Skin epidermis (tissue), 12 donors: Measurements from ENCODE around the gene CHIA.
"Not testable (repeated sequence)": the region's sequence is repeated elsewhere in the genome, so short reads cannot be mapped to it uniquely, and the experiment has no call there.

ENCODE experiments used
- H3K27ac ChIP-seq, 21 experiments: fragments of 200-600 bp; sonication (generic) in 11 of 21; one replicate each; pipeline ENCODE4 v1.5.0; 2020; ENCODE audit warnings: mild to moderate bottlenecking in 3 of 21, inconsistent platforms in 2 of 21, moderate library complexity in 2 of 21
- H3K4me3 ChIP-seq, 7 experiments: fragments of 200-600 bp; sonication (generic) in 2 of 7; one replicate each; pipeline ENCODE4 v1.5.0; 2020; ENCODE audit warnings: inconsistent platforms in 2 of 7, mild to moderate bottlenecking in 2 of 7, moderate library complexity in 1 of 7

The CHIA gene

DNA sequence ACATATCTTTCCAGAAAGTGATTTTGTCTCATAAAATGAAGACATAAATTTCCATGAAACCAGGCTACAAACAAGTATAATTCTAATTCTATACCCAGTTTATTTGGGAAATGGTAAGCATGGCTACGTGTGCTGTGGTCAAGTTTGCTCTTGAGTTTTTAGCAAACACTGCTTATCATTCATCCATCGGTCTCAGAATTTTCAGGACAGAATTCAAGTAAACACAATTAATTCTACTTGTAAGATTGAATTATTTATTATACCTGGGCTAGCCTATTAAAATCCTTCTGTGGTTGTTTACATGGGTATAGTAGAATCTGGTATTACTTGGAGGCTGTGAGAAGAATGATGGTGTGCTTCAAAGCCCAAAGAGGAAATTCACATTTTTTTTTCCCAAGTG is 68.3 kb downstream of the CHIA start:
- Histone ChIP-seq H3K27ac (no peak overlapping the region), H3K4me3 (no peak overlapping the region)

GRCh38 chr1:111359376-111359775 is 68.7 kb downstream of the CHIA start:
- Histone ChIP-seq H3K4me3 (no peak overlapping the region), H3K27ac (no peak overlapping the region)

DNA sequence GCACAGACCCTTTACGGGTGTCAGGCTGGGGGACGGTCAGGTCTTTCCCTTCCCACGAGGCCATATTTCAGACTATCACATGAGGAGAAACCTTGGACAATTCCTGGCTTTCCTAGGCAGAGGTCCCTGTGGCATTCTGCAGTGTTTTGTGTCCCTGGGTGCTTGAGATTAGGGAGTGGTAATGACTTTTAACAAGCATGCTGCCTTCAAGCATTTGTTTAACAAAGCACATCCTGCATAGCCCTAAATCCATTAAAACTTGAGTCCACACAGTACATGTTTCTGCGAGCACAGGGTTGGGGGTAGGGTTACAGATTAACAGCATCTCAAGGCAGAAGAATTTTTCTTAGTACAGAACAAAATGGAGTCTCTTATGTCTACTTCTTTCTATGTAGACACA is 69.6 kb downstream of the CHIA start:
- not testable (repeated sequence) for H3K27ac ChIP-seq, H3K4me3 ChIP-seq

DNA sequence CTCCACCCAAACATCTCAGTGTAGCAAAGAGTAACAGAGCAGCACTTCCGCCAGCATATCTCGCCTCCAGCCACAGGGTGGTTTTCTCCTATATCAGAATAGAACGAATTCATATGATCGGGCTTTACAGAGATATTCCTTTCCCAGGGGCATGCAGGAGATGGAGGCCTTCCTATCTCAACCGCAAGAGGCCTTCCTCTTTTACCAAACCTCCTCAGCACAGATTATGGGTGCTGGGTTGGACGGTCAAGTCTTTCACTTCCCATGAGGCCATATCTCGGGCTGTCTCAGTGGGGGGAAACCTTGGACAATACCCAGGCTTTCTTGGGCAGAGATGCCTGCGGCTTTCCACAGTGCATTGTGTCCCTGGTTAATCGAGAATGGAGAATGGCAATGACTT is 71.1 kb downstream of the CHIA start:
- no peak overlapping the region for H3K27ac ChIP-seq
- H3K4me3 ChIP-seq = no peak overlapping the region

GRCh38 chr1:111364690-111365089 is 74.0 kb downstream of the CHIA start:
- no peak overlapping the region for H3K4me3 ChIP-seq
- H3K27ac ChIP-seq = no peak overlapping the region

DNA sequence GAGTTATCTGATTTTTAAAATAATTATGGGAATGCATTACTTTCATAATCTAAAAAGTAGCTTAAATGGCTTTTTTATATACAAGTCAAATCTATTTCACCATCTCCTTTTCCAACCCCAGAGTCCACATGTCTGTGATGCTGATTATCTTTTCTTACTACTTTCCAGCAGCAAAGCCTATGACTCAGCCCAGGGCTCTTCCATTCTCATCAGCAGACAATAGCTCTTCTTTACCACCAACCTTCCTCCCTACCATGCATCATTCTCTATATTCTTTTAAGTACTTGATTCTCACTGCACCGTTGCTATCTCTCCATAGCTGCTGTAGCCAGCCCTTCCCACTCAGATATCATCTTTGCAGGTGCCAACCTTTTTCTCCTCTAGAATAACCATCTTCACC is 75.6 kb downstream of the CHIA start:
- Histone ChIP-seq H3K27ac (no peak overlapping the region), H3K4me3 (no peak overlapping the region)

DNA sequence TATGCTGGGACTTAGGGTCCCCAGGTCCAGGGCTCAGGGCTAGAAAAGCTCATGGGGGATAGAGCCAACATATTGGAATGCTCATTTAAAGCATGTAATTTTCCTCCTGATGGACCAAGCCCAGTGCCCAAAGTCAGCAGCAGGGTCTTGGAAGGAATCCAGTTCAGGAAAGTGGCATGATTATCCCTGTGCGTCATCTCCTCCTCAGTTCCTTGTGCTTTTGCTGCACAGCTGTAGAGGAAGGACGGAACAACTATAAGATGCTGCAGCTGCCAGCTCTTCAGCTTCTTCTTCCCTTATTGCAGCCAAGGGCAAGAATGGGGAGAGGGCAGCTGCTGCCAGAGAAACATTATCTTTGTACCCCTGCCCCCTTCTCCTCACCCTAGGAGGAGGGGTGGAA is 78.5 kb downstream of the CHIA start:
- H3K4me3 ChIP-seq = no peak overlapping the region
- H3K27ac ChIP-seq = no peak overlapping the region

DNA sequence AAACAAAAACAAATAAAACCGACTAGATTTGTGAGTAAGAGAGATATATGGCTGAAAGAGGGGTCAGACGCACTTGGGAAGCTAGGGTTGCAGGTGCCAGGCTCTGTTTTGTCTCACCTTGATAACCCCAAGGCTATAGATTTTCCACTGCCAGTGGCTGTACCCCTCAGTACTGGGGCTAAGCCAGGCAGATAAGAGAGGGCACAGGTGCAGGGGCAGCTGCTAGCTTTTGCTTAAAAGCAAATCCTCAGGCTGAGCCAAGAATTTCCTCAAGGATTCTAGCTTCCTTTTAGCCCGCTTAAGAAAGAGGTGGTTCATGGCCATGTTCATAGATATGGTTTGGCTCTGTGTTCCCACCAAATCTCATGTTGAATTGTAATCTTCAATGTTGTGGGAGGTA is 79.0 kb downstream of the CHIA start:
- H3K4me3 ChIP-seq = no peak overlapping the region
- H3K27ac ChIP-seq = no peak overlapping the region
